HG03280 (cell line): ENCODE data around the gene SAMD8.
A peak's percentile ranks its signal among the peaks of the same experiment; 100 is the strongest.

ENCODE experiments used
- ATAC-seq: cut with Tn5 transposase; IDR thresholded peaks from one replicate; pipeline ENCODE4 v1.9.1; 2021; ENCODE audit warnings: mild to moderate bottlenecking, moderate library complexity; ENCODE audit not compliant: unreplicated experiment

SAMD8 gene

DNA sequence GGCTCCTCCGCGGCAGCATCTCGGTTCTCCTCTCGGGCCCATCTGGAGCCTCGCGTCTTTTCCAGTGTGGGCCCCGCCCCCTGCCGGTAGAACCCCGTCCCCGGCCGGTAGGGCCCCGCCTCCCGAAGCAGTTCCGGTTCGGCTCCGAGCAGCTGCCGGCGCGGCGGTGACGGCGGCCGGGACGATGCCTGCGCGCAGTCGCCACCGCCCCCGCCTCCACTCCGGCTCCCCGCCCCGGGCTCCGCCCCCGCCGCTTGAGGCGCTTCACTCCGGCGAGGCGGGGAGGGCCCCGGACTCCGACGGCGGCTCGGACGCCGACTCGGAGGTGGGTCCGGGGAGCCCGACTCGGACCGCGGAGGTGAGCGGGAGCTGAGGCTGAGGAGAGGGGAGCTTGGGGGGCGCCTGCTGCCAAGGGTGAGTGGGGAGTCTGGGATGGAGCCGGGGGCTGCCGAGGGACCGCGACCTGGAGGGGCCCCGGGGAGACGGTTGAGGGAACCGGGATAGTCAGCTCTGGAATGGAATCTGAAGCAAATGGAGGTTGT, at the start of gene SAMD8:
SAMD8 (plus strand) TSS at position 292 of the 542 bp plus-strand sequence. CDS start 38,873 bp downstream, outside the sequence.
- ATAC-seq = peak; percentile 84

DNA sequence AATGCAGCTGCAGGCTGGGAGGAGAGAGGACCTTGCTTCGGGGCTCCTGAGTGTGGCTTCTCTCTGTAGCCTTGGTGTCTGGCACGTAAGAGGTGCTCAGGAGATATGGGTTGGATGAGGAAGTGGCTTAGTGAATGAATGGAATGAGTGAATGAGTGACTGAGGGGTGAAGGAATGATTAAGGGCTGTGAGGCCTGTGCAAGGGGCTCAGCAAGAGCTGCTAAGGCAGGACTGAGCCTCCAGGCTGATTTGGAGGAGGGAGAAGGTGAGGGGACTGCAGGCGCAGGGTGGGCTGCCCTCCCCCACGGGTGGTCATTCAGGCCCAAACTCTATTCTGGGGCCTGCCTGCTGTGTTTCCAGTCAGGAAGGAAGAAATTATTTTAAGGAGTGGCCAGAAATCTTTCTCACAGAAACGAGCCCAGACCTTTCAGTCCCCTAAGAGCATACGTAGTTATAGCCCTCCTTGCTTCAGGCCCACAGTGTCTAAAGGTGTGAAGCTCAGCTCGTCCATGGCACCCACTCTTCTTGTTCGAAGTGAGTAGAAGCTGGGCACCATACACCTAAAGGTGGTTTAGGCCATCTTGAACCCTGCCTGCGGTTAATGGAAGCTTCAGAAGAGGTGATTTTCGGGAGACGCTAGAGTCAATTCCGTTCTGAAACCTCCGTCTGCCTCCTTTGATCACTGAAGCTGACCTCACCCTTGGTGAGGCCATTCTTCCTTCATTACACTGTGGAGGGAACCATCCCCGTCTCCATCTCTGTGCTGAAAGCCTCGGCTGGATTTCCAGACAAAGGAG, 49.5 kb upstream of the SAMD8 start:
- ATAC-seq = no peak

DNA sequence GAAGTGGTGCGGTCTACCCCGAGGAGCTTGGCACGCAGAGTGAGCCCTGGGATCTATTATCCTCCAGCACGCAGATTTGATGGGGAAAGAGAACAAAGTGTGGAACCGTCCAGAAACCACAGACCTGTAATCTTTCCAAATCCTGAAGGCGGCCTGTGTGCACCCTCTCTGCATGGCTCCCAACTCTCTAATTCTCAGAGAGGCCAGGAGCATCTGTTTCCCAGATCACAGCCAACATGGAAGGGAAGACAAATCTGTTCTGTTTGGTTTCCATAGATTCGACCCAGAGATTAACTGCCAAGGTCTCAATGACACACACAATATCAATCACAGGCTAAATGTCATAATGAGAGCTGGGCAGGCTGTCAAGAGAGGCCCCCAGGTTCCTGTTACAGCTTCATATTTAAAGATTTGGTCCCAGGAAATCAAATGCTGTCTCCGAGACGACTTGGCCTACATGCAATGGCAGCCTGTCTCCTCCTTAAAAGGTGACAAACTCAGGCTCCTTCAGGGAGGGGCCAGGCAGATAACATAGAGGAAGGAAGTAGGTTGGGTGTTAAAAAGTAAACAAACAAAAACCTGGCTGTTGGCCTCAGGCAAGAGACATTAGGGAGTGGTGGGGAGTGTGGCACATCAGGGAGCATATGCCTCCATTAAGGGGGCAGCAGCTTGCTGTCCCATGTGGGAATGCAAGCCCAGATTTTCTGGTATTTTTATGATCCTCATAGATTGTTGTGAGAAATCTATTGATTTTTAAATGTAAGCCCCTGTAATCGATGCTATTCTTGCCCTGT, 48.8 kb upstream of the SAMD8 start:
- ATAC-seq = no peak

DNA sequence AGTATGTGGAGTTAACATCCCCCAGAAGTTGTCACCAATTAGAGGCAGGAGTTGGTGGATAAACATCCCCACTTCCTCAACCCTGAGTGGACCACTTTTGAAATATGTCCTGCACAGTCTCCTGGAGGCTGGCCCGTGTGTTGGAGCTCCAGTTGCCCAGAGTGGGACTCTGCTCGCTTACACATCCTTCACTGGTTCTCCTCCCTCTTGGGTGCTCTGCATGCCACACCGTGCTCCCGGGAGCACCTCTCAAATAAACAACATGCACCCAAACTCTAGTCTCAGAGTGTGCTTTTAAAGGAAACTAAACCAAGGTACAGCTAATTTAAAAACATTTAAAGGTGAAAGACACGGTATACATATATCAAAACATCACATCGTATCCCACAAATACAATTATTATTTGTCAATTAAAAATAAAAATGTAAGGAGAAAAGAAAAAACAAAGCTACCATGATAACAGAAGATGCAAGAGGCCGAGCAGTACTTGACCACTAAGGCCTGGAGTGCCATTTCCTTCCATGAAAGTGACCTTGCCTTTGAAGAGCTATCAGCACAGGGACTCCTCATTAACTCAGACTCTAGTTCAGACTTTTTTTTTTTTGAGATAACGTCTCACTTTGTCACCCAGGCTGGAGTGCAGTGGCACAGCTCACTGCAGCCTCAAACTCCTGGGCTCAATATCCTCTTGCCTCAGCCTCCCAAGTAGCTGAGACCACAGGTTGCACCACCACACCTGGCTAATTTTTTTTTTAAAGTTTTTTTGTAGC, 47.8 kb upstream of the SAMD8 start:
- ATAC-seq = no peak

DNA sequence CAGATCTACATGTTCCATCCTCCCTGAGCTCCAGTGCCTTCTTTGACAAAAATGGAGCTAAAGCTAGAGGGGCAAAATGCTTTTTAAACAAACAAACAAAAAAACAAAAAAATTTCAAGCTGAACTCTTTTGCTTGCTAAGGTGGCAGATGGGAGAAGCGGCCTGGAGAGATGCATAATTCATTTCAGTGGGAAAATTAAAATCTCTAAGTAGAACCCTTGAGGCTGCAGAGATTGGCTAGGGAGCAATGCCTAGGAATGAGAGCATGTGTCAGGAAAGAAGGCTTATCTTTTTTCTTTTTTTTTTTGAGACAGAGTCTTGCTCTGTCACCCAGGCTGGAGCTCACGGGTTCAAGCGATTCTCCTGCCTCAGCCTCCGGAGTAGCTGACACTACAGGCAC, 46.4 kb upstream of the SAMD8 start:
- ATAC-seq = no peak

GRCh38 chr10:75066271-75066670, 45.2 kb upstream of the SAMD8 start:
- no peak for ATAC-seq

- ATAC-seq = no peak
These were observed 44.2 kb upstream of the SAMD8 start for GRCh38 chr10:75067272-75067671.

DNA sequence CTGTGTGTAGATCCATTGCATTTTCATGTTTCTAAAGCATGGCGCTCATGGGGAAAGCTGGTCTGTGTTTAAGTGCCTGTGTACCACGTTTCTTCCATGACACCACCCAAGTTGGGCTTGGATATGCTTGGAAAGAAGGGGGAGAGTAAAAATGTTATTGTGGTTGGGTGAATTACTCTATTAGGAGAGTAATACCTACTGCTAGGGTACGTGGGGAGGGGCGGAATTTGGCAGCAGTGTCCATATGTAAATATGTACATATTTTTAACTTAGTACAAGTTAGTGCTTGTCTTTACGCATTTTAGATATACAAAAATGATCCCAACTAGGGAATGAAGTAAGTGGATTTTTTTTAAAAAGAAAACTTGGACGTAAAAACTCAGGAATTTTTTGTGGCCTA, 42.9 kb upstream of the SAMD8 start:
- ATAC-seq = no peak

DNA sequence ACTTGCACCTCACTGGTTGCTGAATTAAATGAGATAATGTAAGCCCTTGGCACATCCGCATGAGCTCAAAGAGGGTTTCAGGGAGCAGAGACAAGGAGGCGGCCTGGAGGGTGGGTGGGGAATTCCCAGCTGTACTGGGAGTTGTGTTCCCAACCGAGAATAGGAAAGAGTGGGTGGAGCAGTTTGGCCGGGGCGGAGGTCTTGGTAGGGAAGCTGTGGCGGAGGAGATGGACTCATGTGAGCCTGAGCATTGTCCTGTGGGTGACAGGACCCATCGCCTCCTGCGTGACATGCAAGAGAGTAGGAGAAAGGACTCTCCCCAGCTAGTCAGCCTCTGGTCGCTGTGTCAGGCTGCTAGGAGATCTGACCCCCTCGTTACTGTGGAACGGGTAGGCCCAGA, 41.0 kb upstream of the SAMD8 start:
- ATAC-seq = no peak

GRCh38 chr10:75070961-75071428, 40.5 kb upstream of the SAMD8 start:
- ATAC-seq = no peak

DNA sequence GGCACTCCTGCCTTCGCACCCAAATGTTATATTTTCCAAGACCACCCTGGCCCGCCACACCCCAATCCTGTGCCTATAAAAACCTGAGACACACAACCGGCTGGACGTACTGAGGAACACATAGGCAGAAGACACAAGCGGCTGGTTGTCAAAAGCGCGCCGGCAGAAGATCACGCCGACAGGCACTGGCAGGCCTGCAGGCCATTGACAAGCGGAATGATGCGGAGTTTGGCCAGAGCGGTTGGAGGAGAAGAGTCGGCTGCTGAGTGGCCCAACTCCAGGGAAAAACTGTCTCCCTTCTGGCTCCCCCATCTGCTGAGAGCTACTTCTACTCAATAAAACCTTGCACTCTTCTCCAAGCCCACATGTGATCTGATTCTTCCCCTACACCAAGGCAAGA, 39.7 kb upstream of the SAMD8 start:
- ATAC-seq = no peak

- no peak for ATAC-seq
These were observed 38.7 kb upstream of the SAMD8 start for GRCh38 chr10:75072727-75073126.

DNA sequence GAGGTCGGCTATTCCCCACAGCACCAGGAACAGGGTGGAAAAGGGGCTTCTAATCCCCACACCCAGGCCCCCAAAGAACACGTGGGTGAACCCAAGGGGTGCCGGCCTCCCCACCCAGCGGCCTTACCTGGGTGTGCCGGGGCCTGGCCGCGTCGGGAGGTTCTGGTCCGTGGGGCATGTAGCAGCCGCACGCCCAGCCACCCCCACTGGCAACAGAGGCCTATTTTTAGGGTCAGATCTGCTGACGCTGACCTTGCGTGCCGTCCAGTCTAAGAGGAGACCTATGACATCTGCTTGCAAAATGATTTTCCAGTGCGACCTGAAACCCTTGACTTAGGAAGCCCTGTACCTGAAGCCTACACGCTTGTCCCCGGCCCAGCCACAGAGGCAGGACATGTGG, 38.0 kb upstream of the SAMD8 start:
- no peak for ATAC-seq

DNA sequence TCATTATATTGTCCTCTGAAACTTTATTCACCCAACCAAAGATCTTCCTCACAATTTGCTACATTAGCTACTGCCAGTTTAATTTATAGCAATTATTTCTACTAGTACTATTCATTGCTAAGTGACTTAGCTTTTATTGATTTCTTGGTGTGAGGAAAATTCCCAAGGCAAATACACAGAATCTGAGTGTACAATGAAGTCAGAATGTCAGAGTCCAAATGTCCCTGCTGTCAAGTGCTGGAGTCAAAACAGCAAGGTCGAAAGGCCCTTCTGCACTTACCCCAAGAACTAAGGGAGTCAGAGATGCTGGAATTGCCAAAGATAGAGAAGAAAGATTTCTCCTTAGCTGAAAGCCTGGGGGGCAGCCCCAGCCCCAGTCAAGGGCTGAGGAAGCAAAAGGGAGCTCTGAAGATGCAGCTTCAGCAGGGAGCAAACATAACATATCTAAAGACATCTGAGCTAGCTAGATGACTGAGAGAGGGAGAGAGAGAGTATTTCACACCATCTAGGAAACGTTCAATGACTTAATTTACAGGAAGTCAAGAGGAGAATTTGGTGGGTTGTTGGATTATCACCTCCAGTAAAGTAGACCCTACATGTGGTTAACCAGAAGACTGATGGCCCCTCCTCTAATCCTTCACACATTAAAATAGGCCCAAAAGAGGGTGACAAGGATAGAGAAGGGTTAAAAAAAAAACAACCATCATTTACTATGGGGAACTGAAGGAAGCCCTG, 36.6 kb upstream of the SAMD8 start:
- no peak for ATAC-seq

GRCh38 chr10:75076348-75076747, 35.1 kb upstream of the SAMD8 start:
- ATAC-seq = no peak

- no peak for ATAC-seq
These were observed 31.9 kb upstream of the SAMD8 start for GRCh38 chr10:75079436-75080083.

DNA sequence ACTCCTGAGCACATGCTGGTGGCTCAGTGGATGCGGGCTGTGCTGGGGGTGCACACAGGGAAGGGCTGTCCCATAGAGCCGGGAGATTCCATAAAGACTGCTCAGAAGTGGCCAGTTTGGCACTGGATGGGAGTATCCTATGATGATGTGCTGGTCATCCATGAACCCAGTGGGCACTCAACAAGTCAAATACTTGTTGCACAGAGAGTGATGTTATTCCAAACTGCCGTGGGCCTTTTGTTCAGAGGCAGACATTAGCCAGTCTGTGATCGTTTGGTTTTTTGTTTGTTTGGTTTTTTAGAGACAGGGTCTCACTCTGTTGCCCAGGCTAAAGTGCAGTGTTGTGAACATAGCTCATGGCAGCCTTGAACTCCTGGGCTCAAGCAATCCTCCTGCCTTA, 30.9 kb upstream of the SAMD8 start:
- no peak for ATAC-seq

DNA sequence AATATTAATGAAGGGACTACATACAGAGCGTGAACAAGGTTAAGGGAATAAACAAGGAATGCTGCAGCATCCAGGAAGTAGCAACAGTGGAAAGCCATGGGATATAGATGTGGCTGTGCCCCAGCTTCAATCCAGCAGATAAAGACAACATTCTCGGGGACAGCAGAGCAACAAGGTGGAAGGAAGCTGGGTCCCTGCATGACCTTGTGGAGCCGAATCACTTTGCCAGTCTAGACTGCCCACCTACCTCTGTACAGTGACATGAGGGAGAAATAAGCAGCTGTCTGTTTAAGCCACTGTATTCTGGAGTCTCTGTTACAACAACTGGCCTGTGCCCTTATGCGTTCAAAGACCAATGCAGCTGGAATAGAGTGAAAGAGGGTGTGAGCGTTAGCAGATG, 30.1 kb upstream of the SAMD8 start:
- no peak for ATAC-seq

DNA sequence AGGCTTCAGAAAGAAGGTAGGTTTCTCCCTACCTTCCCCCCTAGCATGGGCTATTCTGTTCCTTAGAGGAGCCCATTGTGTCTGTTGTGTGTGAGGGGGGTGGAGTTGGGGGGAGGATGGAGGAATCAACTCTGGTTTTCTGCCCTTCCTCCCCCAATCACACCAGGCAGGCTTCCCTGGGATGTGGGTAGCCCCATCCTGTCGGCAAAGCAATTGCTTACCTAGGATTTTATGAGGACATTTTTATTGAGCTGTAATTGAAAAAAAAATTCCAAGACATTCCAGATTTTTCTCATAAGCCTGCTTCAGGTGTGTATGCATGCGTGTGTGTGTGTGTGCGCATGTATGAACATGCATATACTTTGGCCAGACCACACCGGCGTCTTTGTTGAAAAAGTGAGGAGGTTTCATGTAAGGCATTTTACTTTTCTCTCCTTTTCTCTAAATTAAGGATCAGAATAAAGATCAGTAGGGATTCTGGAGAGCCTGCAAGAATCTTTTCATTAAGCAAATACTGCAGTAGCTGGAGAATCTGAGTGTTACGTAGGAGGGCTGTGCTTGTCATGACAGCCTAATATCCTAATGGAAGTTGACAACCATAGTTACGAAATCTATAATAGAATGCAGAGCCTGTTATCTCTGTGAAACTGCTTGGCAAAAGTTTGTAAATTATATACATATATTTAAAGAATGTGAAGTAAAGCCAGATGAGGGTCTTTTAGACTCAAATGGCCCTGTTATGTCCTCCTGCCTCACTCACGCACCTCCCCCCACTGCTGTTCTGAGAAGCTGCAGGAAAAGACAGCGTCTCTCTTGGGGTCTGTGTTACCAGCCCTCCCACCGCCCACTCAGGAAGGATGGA, 27.3 kb upstream of the SAMD8 start:
- no peak for ATAC-seq
